Gastrocnemius medialis (tissue), 4 donors: ENCODE data around the gene KCNK18. TPM values are rescaled to one million over a fixed set of nuclear protein-coding genes. Genes with fewer than 3 reads are reported as not detected.
"Not testable (repeated sequence)": the region's sequence is repeated elsewhere in the genome, so short reads cannot be mapped to it uniquely, and the experiment has no call there.

Source experiments
- ATAC-seq, 2 donors: fragments of 150-250 bp; one replicate each; pipeline ENCODE4 v1.9.1; 2016
- DNase-seq, 2 donors: peaks; one replicate each; pipeline ENCODE4 v3.0.0-alpha.2; 2019
- H3K27ac ChIP-seq, 4 donors: fragments of 200-600 bp; sonication (generic); 1 replicate in 1 of 4; 2 replicates in 3 of 4; pipeline ENCODE4 v1.5.1; 2016 to 2018; ENCODE audit warnings: mild to moderate bottlenecking in 2 of 4, moderate library complexity in 1 of 4
- H3K27me3 ChIP-seq, 3 donors: fragments of 200-600 bp; sonication (generic) in 2 of 3; 1 replicate in 1 of 3; 2 replicates in 2 of 3; pipeline versions ENCODE4 v1.5.1 to v1.6.0; 2016 to 2019; ENCODE audit warnings: mild to moderate bottlenecking in 1 of 3, moderate library complexity in 1 of 3
- H3K36me3 ChIP-seq, 2 donors: fragments of 200-600 bp; sonication (generic) in 1 of 2; one replicate each; pipeline ENCODE4 v1.5.1; 2017 to 2018
- H3K4me1 ChIP-seq, 2 donors: fragments of 200-600 bp; sonication (generic) in 1 of 2; one replicate each; pipeline ENCODE4 v1.5.1; 2016 to 2017; ENCODE audit warnings: mild to moderate bottlenecking in 2 of 2
- H3K4me3 ChIP-seq, 4 donors: fragments of 200-600 bp; sonication (generic) in 3 of 4; 1 replicate in 1 of 4; 2 replicates in 3 of 4; pipeline ENCODE4 v1.5.1; 2016 to 2019; ENCODE audit warnings: mild to moderate bottlenecking in 2 of 4
- H3K9me3 ChIP-seq, 3 donors: fragments of 200-600 bp; sonication (generic) in 2 of 3; 1 replicate in 1 of 3; 2 replicates in 2 of 3; pipeline ENCODE4 v1.5.1; 2016 to 2019
- CTCF ChIP-seq, 5 experiments: fragments of 450-650 bp in 3 of 5; fragments of 200-600 bp in 2 of 5; sonication (generic) in 2 of 5; IDR thresholded peaks in 4 of 5; conservative IDR thresholded peaks in 1 of 5; 1 replicate in 4 of 5; 2 replicates in 1 of 5; pipeline ENCODE4 v1.5.1; 2016 to 2019; ENCODE audit warnings: antibody characterized with exemption in 5 of 5, mild to moderate bottlenecking in 3 of 5, moderate library complexity in 3 of 5
- POLR2A ChIP-seq, 2 donors: fragments of 450-650 bp; IDR thresholded peaks; one replicate each; pipeline ENCODE4 v1.6.1; 2017; ENCODE audit warnings: antibody characterized with exemption in 2 of 2, mild to moderate bottlenecking in 2 of 2, moderate library complexity in 2 of 2
- in situ Hi-C, 4 donors: fragments of 200-750 bp; cut with MboI; loops; one replicate each; pipeline versions ENCODE4 v1.15.0 to v1.8.0; 2017; ENCODE audit warnings: low sequenced_read_pairs in 4 of 4
- intact Hi-C: fragments of 100-400 bp; cut with DNase I; formaldehyde crosslinking; loops from one replicate; pipeline ENCODE4 v1.15.1; 2023; ENCODE audit warnings: low total_unique reads
- total RNA-seq, 4 donors: library from RNA; depleted of rRNA; stranded (reverse); fragments of >200 nt; gene quantifications; one replicate each; pipeline versions ENCODE4 v1.1.0 to v1.2.3, GENCODE V29; 2016

Gene KCNK18
- total RNA-seq, 4 donors from 2014 or later, result not detected

- TF ChIP-seq POLR2A (IDR thresholded peaks at IDR 0.05), result no peak
- no peak for TF ChIP-seq CTCF (IDR thresholded peaks at IDR 0.05 in 4 of 5, conservative IDR thresholded peaks at IDR 0.05 in 1 of 5)
- in situ Hi-C loops (loop anchor here (25.0 kb wide), 2 partner anchors 213 to 1013 kb away; no protein-coding TSS in a partner anchor), intact Hi-C loops (no loop called here)
- Histone ChIP-seq H3K9me3 (no peaks in the 10 kb centered on the region), H3K27ac (no peak overlapping the region), H3K4me1 (no peaks in the 10 kb centered on the region), H3K36me3 (no peaks in the 10 kb centered on the region), H3K27me3 (peaks cover 0 to 9% (median 5%) of the 10 kb centered on the region in 3 donors), H3K4me3 (no peak overlapping the region)
- DNase-seq (no peak), ATAC-seq (no peak)
These were observed 26.6 kb downstream of the KCNK18 start for GRCh38 chr10:117223693-117224430.

GRCh38 chr10:117224881-117225280 lies 27.6 kb downstream of the KCNK18 start:
- TF ChIP-seq CTCF (IDR thresholded peaks at IDR 0.05 in 4 of 5, conservative IDR thresholded peaks at IDR 0.05 in 1 of 5) (no peak), POLR2A (IDR thresholded peaks at IDR 0.05) (no peak)
- no peaks in the 10 kb centered on the region for H3K9me3 ChIP-seq
- intact Hi-C loops (no loop called here), in situ Hi-C loops (loop anchor here (25.0 kb wide), 2 partner anchors 212 to 1012 kb away; no protein-coding TSS in a partner anchor)
- H3K4me3 ChIP-seq, result no peak overlapping the region
- DNase-seq (no peak), ATAC-seq (no peak)
- H3K27ac ChIP-seq, result no peak overlapping the region
- no peaks in the 10 kb centered on the region for H3K36me3 ChIP-seq
- peaks cover 0 to 7% (median 4%) of the 10 kb centered on the region in 3 donors for H3K27me3 ChIP-seq
- no peaks in the 10 kb centered on the region for H3K4me1 ChIP-seq

GRCh38 chr10:117226813-117227451 lies 29.6 kb downstream of the KCNK18 start:
- Histone ChIP-seq H3K36me3 (no peaks in the 10 kb centered on the region), H3K4me1 (no peaks in the 10 kb centered on the region), H3K27ac (no peak overlapping the region), H3K4me3 (no peak overlapping the region), H3K9me3 (no peaks in the 10 kb centered on the region), H3K27me3 (peaks cover 3 to 7% (median 5%) of the 10 kb centered on the region in 3 donors)
- ATAC-seq (no peak), DNase-seq (no peak)
- TF ChIP-seq POLR2A (IDR thresholded peaks at IDR 0.05) (no peak), CTCF (IDR thresholded peaks at IDR 0.05 in 4 of 5, conservative IDR thresholded peaks at IDR 0.05 in 1 of 5) (no peak)
- in situ Hi-C loops, result no loop called here
- intact Hi-C loops, result no loop called here

- intact Hi-C loops, result no loop called here
- in situ Hi-C loops, result no loop called here
- Histone ChIP-seq H3K4me1 (no peaks in the 10 kb centered on the region), H3K9me3 (no peaks in the 10 kb centered on the region), H3K4me3 (no peak overlapping the region), H3K36me3 (no peaks in the 10 kb centered on the region), H3K27ac (no peak overlapping the region), H3K27me3 (peaks cover 3 to 7% (median 5%) of the 10 kb centered on the region in 3 donors)
- no peak for TF ChIP-seq CTCF (IDR thresholded peaks at IDR 0.05 in 4 of 5, conservative IDR thresholded peaks at IDR 0.05 in 1 of 5)
- TF ChIP-seq POLR2A (IDR thresholded peaks at IDR 0.05), result no peak
- no peak for DNase-seq
- no peak for ATAC-seq
These were observed 30.9 kb downstream of the KCNK18 start for GRCh38 chr10:117228210-117228609.

GRCh38 chr10:117230107-117230506 lies 32.8 kb downstream of the KCNK18 start:
- H3K9me3 ChIP-seq, H3K27me3 ChIP-seq, H3K4me1 ChIP-seq, H3K4me3 ChIP-seq, ATAC-seq, H3K27ac ChIP-seq, in situ Hi-C loops, H3K36me3 ChIP-seq, intact Hi-C loops, DNase-seq: not testable (repeated sequence)
